ENCODE measurements around the gene LRMDA. TPM values are rescaled to one million over a fixed set of nuclear protein-coding genes. Genes with fewer than 3 reads are reported as not detected.

The LRMDA gene
- total and polyA plus RNA-seq, 2 of the 8 experiments (the other 6 are each of a cell fraction or from before 2014, with no cell fraction given) = 0.86 to 2.8 TPM

GRCh38 chr10:75638752-75639151 lies 207.3 kb downstream of the LRMDA start:
- H3K23ac ChIP-seq (ENCODE audit: insufficient read length) = no peak overlapping the region
- H3K14ac ChIP-seq (ENCODE audit: insufficient read length) = no peak overlapping the region
- H2BK12ac ChIP-seq (ENCODE audit: low read depth, low read length) = no peak overlapping the region
- H2BK120ac ChIP-seq (replicated peaks; ENCODE audit: low read depth, low read length) = no peak overlapping the region
- POLR2A ChIA-PET (ENCODE audit: partially characterized antibody) = no interaction called here
- no peak overlapping the region for H3K4me2 ChIP-seq (ENCODE audit: insufficient read depth in 1 of 2, low read depth in 2 of 2, low read length in 2 of 2)
- no peak for FAIRE-seq
- H3K27ac ChIP-seq (ENCODE audit: low read depth, low read length) = no peak overlapping the region
- H3K4me1 ChIP-seq (replicated peaks in 1 of 4; ENCODE audit: control insufficient read depth in 3 of 4, insufficient read depth in 4 of 4, low read length in 3 of 4) = no peaks in the 10 kb centered on the region
- no peaks in the 10 kb centered on the region for H3K36me3 ChIP-seq (ENCODE audit: control insufficient read depth in 2 of 4, insufficient read depth in 4 of 4, low read length in 3 of 4)
- H2BK15ac ChIP-seq (ENCODE audit: low read length) = no peak overlapping the region
- H2BK5ac ChIP-seq (ENCODE audit: low read depth, low read length) = no peak overlapping the region
- H3K27me3 ChIP-seq (replicated peaks in 1 of 4; ENCODE audit: control insufficient read depth in 3 of 4, extremely low read depth in 1 of 4, insufficient read depth in 3 of 4, low read length in 3 of 4) = no peaks in the 10 kb centered on the region
- H2AK5ac ChIP-seq (ENCODE audit: low read depth, low read length) = no peak overlapping the region
- no peak overlapping the region for H2AFZ ChIP-seq (ENCODE audit: low read length)
- no peaks in the 10 kb centered on the region for H3K9me3 ChIP-seq (ENCODE audit: insufficient read depth in 2 of 2, low read depth in 1 of 2, low read length in 1 of 2)
- H3K79me2 ChIP-seq (ENCODE audit: control insufficient read depth in 1 of 2, insufficient read depth in 2 of 2, low read length in 2 of 2) = no peaks in the 10 kb centered on the region
- no peak overlapping the region for H2BK20ac ChIP-seq (ENCODE audit: low read length)
- H3K4ac ChIP-seq (replicated peaks; ENCODE audit: insufficient read length, low read depth, low read length) = no peak overlapping the region
- WGBS, 2 experiments (ENCODE audit: extremely low coverage in 1 of 2, insufficient coverage in 1 of 2, insufficient read length in 1 of 2, insufficient replicate concordance in 2 of 2, low coverage in 1 of 2, low lambda C conversion rate in 2 of 2, missing lambda C conversion rate in 1 of 2) = 85% methylated on average over 2 of the region's 2 CpGs; no CpG with 5 or more reads in 1 of the 2 experiments
- no peak overlapping the region for H3K18ac ChIP-seq (ENCODE audit: extremely low read depth, low read length)
- H4K5ac ChIP-seq (ENCODE audit: insufficient read length, low read depth, low read length) = no peak overlapping the region
- no peak overlapping the region for H4K91ac ChIP-seq (replicated peaks; ENCODE audit: insufficient read length, low read length)
- H3K56ac ChIP-seq (replicated peaks; ENCODE audit: insufficient read length, low read depth, low read length) = no peak overlapping the region
- no peaks in the 10 kb centered on the region for H3K79me1 ChIP-seq (ENCODE audit: low read depth, low read length)
- H3K4me3 ChIP-seq (ENCODE audit: extremely low read depth in 1 of 4, insufficient read depth in 2 of 4, low read depth in 3 of 4, low read length in 4 of 4) = no peak overlapping the region
- no peaks in the 10 kb centered on the region for H3K23me2 ChIP-seq (ENCODE audit: low read depth, low read length)
- no peak for DNase-seq (ENCODE audit: low read depth in 1 of 2, low spot score in 2 of 2)
- H3K9ac ChIP-seq (replicated peaks in 1 of 4; ENCODE audit: extremely low read depth in 1 of 4, low read depth in 3 of 4, low read length in 3 of 4) = no peak overlapping the region
- CTCF ChIA-PET (ENCODE audit: partially characterized antibody) = no interaction called here
- H4K20me1 ChIP-seq (replicated peaks in 1 of 2; ENCODE audit: control insufficient read depth in 1 of 2, insufficient read depth in 2 of 2, low read length in 2 of 2) = no peaks in the 10 kb centered on the region
- H4K8ac ChIP-seq (ENCODE audit: extremely low read depth, insufficient read depth, low read length) = no peak overlapping the region
- TF ChIP-seq TAF1 (IDR thresholded peaks at IDR 0.05; ENCODE audit: low read depth, low read length) (no peak), SIN3A (conservative IDR thresholded peaks at IDR 0.05 in 1 of 2, IDR thresholded peaks at IDR 0.05 in 1 of 2; ENCODE audit: low read depth in 1 of 2, low read length in 2 of 2) (no peak), KDM5A (IDR thresholded peaks at IDR 0.05; ENCODE audit: low read length) (no peak), SRF (IDR thresholded peaks at IDR 0.05; ENCODE audit: low read depth, low read length) (no peak), TAF7 (optimal IDR thresholded peaks at IDR 0.05; ENCODE audit: borderline replicate concordance, low read depth, low read length) (no peak), PHF8 (conservative IDR thresholded peaks at IDR 0.05; ENCODE audit: low read depth, low read length) (no peak), BRCA1 (IDR thresholded peaks at IDR 0.05; ENCODE audit: low read depth, low read length) (no peak), SIX5 (IDR thresholded peaks at IDR 0.05; ENCODE audit: low read depth, low read length) (no peak), CEBPB (IDR thresholded peaks at IDR 0.05; ENCODE audit: low read depth, low read length) (no peak), NANOG (IDR thresholded peaks at IDR 0.05; ENCODE audit: insufficient read depth, low read depth, low read length, poor library complexity, severe bottlenecking) (no peak), POLR2A (IDR thresholded peaks at IDR 0.05; ENCODE audit: control extremely low read depth in 1 of 2, low read depth in 2 of 2, low read length in 2 of 2) (no peak), RAD21 (IDR thresholded peaks at IDR 0.05 in 1 of 2, conservative IDR thresholded peaks at IDR 0.05 in 1 of 2; ENCODE audit: low read depth in 2 of 2, low read length in 2 of 2) (no peak), YY1 (IDR thresholded peaks at IDR 0.05; ENCODE audit: low read depth, low read length) (no peak), SP2 (IDR thresholded peaks at IDR 0.05; ENCODE audit: low read length) (no peak), E2F6 (IDR thresholded peaks at IDR 0.05) (no peak)
